Right lobe of liver (tissue), 6 donors: ENCODE measurements around the gene PGM2. TPM values are rescaled to one million over a fixed set of nuclear protein-coding genes. Genes with fewer than 3 reads are reported as not detected.
A peak's percentile ranks its signal among the peaks of the same experiment; 100 is the strongest.

Experiments
- ATAC-seq, 4 donors: fragments of 200-7000 bp; cut with Tn5 transposase; one replicate each; pipeline ENCODE4 v1.9.1; 2020; ENCODE audit warnings: mild to moderate bottlenecking in 4 of 4, moderate library complexity in 4 of 4
- DNase-seq, 3 donors: peaks; one replicate each; pipeline ENCODE4 v3.0.0-alpha.2; 2020
- H3K27ac ChIP-seq, 3 donors: fragments of 200-600 bp; one replicate each; pipeline ENCODE4 v1.8.0; 2022
- H3K27me3 ChIP-seq, 2 donors: fragments of 200-600 bp; one replicate each; pipeline ENCODE4 v1.8.0; 2022
- H3K36me3 ChIP-seq, 4 donors: fragments of 200-600 bp; sonication (generic) in 1 of 4; one replicate each; pipeline versions ENCODE4 v1.5.1 to v1.8.0; 2017 to 2022; ENCODE audit warnings: control low read depth in 1 of 4
- H3K4me1 ChIP-seq, 4 donors: fragments of 200-600 bp; sonication (generic) in 1 of 4; one replicate each; pipeline versions ENCODE4 v1.5.1 to v1.8.0; 2017 to 2022; ENCODE audit warnings: control low read depth in 1 of 4
- H3K4me3 ChIP-seq, 3 donors: fragments of 200-600 bp; one replicate each; pipeline ENCODE4 v1.8.0; 2022
- H3K9me3 ChIP-seq, 4 donors: fragments of 200-600 bp; sonication (generic) in 1 of 4; one replicate each; pipeline versions ENCODE4 v1.5.1 to v1.8.0; 2017 to 2022; ENCODE audit warnings: control low read depth in 1 of 4
- CTCF ChIP-seq, 4 donors: fragments of 200-600 bp in 3 of 4; fragments of 450-650 bp in 1 of 4; IDR thresholded peaks; one replicate each; pipeline versions ENCODE4 v1.5.1 to v1.8.0; 2016 to 2022; ENCODE audit warnings: antibody characterized with exemption in 4 of 4, mild to moderate bottlenecking in 2 of 4
- POLR2A ChIP-seq: fragments of 450-650 bp; IDR thresholded peaks from one replicate; pipeline ENCODE4 v1.6.1; 2017; ENCODE audit warnings: antibody characterized with exemption, mild to moderate bottlenecking
- WGBS: methylation state at CpG from one replicate; pipeline ENCODE4 v1.1.6; 2018; ENCODE audit warnings: low coverage, low lambda C conversion rate; ENCODE audit not compliant: insufficient coverage; ENCODE audit errors: missing lambda C conversion rate; 5-methylcytosine and 5-hydroxymethylcytosine counted together
- intact Hi-C, 2 donors: fragments of 100-400 bp; cut with DNase I; formaldehyde crosslinking; loops; one replicate each; pipeline versions ENCODE4 v1.11.2 to v1.14.1; 2022
- total RNA-seq, 6 experiments: library from RNA; depleted of rRNA in 2 of 6; stranded (reverse); fragments of >200 nt in 2 of 6; fragmentation: NEBNext Ultra II Directional in 3 of 6; extraction: Animal tissue kit (Norgen Biotek cat#: 25700) in 3 of 6; gene quantifications; one replicate each; pipeline versions ENCODE4 v1.1.0 to v1.2.4, GENCODE V29; 2016 to 2023
- donor health status: DM: no; HTN: yes; CAD: no.
- donor health status: DM: no; HTN: no; CAD: no.
- donor health status: DM: no; HTN: no; CAD: no.
- donor health status: DM: no; HTN: yes; CAD: no.
- donor health status: DM: no; HTN: yes; CAD: no.

Gene PGM2
- total RNA-seq, 6 experiments from 2014 or later: 5.5 to 16.3 (median 7.3) TPM

GRCh38 chr4:37799941-37800554 is 26.4 kb upstream of the PGM2 start:
- no peak for DNase-seq
- H3K9me3 ChIP-seq: no peaks in the 10 kb centered on the region
- H3K4me1 ChIP-seq: no peaks in the 10 kb centered on the region
- no peak overlapping the region for H3K4me3 ChIP-seq
- ATAC-seq: no peak
- no peaks in the 10 kb centered on the region for H3K36me3 ChIP-seq
- intact Hi-C loops: loop anchor here (10.0 kb wide), 2 partner anchors 195 to 235 kb away; no protein-coding TSS in a partner anchor
- H3K27ac ChIP-seq: no peak overlapping the region
- 39% methylated on average over 4 of the region's 4 CpGs for whole genome bisulfite sequencing
- TF ChIP-seq CTCF (IDR thresholded peaks at IDR 0.05): no peak
- no peak for TF ChIP-seq POLR2A
- no peaks in the 10 kb centered on the region for H3K27me3 ChIP-seq

DNA sequence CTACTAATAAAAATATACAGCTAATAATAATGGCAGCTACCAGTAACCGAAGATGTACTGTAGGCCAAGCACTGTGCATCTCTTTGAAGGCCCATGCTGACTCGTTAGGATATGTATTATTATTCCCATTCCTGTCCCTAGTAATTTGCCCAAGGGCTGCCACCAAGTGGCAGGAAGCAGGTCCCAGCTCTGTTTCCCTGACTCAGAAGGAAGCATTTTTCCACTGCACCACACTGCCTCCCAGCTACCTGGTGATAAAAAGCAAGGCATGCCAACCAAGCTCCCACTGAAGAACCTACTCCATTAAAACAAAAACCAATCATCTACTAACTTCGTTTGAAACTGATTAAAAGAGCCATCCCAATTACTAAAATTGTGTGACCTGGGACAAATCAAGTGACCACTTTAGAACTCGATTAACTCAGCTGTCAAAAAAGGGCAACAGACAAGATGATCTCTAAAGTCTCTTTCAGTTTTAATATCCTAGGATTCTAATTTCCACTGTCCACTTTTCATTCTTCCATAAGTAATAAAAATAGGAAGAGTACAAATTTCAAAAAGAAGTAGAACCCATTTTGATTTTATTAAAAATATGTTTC is 24.3 kb upstream of the PGM2 start:
- 25% methylated on average over 4 of the region's 4 CpGs for WGBS
- Histone ChIP-seq H3K9me3 (no peaks in the 10 kb centered on the region), H3K36me3 (no peaks in the 10 kb centered on the region), H3K27me3 (no peaks in the 10 kb centered on the region), H3K4me3 (no peak overlapping the region), H3K4me1 (no peaks in the 10 kb centered on the region), H3K27ac (no peak overlapping the region)
- intact Hi-C loops: loop anchor here in 1 of 2 donors (10.0 kb wide), 1 partner anchor 233 kb away; no protein-coding TSS in a partner anchor
- peak in 2 of 3 donors; percentile 52 to 61 for DNase-seq
- TF ChIP-seq POLR2A: no peak
- peak; percentile 59 to 64 (median 62) for TF ChIP-seq CTCF (IDR thresholded peaks at IDR 0.05)
- peak; percentile 92 to 98 (median 94) for ATAC-seq

- 8% methylated on average over 4 of the region's 4 CpGs for WGBS
- Histone ChIP-seq H3K36me3 (no peaks in the 10 kb centered on the region), H3K9me3 (no peaks in the 10 kb centered on the region), H3K27me3 (no peaks in the 10 kb centered on the region), H3K4me1 (no peaks in the 10 kb centered on the region), H3K4me3 (no peak overlapping the region), H3K27ac (no peak overlapping the region)
- DNase-seq (no peak), ATAC-seq (peak; percentile 69 to 79 (median 72))
- intact Hi-C loops: loop anchor here in 1 of 2 donors (10.0 kb wide), 1 partner anchor 231 kb away; no protein-coding TSS in a partner anchor
- TF ChIP-seq CTCF (IDR thresholded peaks at IDR 0.05): peak; percentile 62 to 70 (median 68)
- TF ChIP-seq POLR2A: no peak
Measured at GRCh38 chr4:37803348-37803973, 23.0 kb upstream of the PGM2 start.

- no peak for DNase-seq
- ATAC-seq: no peak
- H3K4me1 ChIP-seq: no peaks in the 10 kb centered on the region
- H3K4me3 ChIP-seq: no peak overlapping the region
- WGBS: 88% methylated on average over 5 of the region's 5 CpGs
- H3K27ac ChIP-seq: no peak overlapping the region
- no peak for TF ChIP-seq CTCF (IDR thresholded peaks at IDR 0.05)
- TF ChIP-seq POLR2A: no peak
- intact Hi-C loops: loop anchor here in 1 of 2 donors (10.0 kb wide), 1 partner anchor 230 kb away; no protein-coding TSS in a partner anchor
- H3K27me3 ChIP-seq: no peaks in the 10 kb centered on the region
- no peaks in the 10 kb centered on the region for H3K36me3 ChIP-seq
- no peaks in the 10 kb centered on the region for H3K9me3 ChIP-seq
Measured at GRCh38 chr4:37805091-37805490, 21.4 kb upstream of the PGM2 start.
